ENCODE measurements around the gene GRIA3.

GRIA3 gene

DNA sequence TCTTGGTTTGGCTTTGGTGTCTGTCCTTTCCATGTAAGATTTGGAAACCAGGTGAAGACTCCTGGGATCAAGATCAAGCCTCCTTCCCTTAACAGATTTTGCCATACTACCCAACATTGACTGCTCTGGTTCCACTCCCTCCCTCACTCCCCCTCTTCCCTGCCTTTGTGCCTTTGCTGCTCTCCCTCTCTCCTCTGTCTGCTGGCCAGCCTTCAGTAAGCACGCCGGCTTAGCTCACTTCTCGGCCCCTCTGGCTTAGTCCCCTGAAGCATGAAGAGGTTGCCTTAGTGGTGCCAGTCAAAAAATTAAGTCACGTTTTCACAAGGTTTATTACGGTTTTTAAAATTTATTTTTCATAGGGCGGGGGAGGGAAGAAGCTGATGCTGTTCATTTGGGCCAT, 6.0 kb downstream of the GRIA3 start:
- no peak for FAIRE-seq
- no peak for DNase-seq (ENCODE audit: insufficient read length, low spot score)

GRCh38 chrX:123193101-123193500, 9.0 kb downstream of the GRIA3 start:
- DNase-seq (ENCODE audit: insufficient read length, low spot score) (no peak), FAIRE-seq (no peak)

DNA sequence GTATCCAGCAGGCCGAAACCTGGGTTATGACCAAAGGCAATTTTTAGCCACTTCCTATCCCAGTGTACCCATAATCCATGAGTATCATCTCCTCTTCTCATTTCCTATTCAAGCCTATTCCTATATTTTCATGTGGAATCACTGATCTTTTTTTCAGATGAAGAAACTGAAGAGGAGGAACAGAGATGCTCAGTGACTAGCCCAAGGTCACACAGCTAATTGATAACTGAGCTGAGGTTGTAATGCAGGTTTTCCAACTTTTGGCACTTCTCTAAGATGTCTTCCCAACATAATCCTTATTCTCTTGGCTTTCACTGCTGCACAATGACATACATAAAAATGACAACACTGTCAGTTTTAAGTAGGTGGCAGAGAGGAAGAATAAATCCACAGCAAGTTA, 15.3 kb downstream of the GRIA3 start:
- FAIRE-seq (no peak), DNase-seq (ENCODE audit: insufficient read length, low spot score) (no peak)

- no peak for FAIRE-seq
- DNase-seq (ENCODE audit: insufficient read length, low spot score): no peak
Measured at GRCh38 chrX:123201720-123202119, 17.6 kb downstream of the GRIA3 start.

DNA sequence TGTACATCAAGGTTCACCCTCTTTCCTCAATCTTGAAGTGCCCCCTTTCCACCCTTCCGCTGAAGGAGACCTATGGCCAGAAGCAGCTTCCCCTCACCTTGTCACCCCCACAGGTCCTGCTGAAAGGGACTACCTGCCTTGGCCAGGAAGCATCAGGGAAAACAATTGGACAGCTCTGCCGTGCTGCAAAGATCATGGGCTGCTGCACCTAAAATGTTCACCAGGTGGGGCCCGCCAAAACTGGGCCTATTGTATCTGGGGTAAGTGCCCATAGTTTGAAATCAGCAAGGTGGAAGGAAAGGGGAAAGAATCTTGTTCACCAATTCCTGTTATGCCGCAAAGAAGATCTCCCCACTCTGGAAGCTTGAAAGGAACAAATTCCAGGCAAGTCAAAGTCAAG, 18.4 kb downstream of the GRIA3 start:
- DNase-seq (ENCODE audit: insufficient read length, low spot score) (no peak), FAIRE-seq (no peak)

DNA sequence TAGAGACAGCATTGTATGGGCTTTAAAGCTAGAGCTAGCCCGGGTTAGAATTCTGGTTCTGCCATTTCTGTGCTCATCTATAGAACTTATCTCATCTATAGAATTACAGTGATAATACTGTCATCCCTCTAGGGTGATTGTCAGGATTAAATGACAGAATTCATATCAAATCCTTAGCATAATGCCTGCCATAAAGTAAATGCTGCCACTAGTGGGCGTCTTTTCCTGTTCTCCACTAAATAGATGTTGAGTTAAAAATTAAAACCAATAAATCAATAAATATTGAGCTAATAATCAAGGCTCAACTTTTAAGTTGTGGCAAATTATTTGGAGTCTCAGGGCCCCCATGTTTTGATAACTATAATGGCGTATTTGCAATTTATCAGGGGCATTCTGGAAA, 19.7 kb downstream of the GRIA3 start:
- no peak for FAIRE-seq
- DNase-seq (ENCODE audit: insufficient read length, low spot score): no peak

DNA sequence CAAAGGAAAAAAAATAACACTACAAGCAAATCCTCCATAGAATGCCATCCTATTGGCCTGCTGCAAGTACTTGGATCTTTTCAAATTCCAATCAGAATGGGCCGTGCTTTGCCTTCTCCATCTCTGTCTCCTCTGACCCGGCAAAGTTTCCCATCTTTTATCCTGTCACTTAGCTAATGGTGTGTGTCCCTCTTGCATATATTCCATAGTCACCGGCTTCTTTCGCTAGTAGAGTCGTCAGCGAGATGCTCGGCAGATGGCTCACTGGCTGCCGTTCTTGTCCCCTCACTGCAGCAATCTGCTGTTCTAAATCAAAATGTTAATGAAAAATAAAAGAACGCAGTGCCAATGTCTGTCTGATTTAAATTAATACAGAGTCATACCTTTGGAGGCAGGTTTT, 22.1 kb downstream of the GRIA3 start:
- DNase-seq (ENCODE audit: insufficient read length, low spot score) (no peak), FAIRE-seq (no peak)

DNA sequence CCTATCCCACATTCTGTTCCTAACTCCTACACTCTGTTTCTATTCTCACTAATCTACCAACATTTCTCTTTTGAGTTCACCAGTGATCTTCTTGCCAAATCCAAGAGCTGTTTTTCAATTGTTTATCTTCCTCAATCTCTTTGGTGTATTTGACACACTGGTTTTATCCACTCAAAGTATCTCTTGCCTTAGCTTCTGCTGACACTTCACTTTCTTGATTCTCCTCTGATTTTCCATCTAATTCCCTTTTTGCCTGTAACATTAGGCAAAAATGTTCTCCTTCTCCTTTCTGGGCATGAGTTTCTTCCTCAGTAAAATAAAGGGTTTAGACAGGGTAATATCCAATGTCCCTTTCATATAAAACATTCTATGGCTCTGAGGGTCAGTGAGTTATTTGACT, 26.2 kb downstream of the GRIA3 start:
- no peak for DNase-seq (ENCODE audit: insufficient read length, low spot score)
- FAIRE-seq: no peak

DNA sequence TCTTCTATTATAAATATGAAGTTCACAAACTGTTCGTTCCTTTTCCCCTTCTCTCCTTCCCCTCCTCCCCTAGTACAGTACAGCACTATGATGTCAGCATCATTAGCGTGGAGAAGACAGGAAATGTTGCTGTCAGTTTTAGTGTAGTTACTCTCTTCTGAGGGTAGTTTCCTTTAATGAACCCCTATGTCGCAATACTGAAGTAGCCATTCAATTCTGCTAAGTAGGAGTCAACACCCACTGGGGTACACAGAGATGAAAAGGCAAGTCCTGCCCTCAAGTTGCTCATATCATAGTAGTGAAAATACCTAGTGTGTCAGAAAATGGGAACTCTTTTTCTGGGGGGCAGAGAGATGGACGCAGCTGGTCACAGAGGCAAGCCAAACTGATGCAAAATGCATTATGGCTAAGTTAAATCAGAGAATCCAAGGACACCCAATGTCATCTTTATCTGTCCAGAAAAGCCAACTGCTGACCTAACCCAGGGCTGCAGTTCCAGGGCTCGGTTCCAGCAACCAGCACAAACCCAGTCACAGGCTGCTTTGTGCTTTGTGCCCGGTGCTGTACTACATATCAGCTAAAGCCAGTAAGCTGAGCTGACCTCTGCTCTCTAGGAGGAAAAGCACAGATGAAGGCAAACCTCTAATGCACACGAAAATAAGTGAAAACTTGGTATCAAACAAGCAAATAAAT, 31.5 kb downstream of the GRIA3 start:
- no peak for FAIRE-seq
- DNase-seq (ENCODE audit: insufficient read length, low spot score): no peak

DNA sequence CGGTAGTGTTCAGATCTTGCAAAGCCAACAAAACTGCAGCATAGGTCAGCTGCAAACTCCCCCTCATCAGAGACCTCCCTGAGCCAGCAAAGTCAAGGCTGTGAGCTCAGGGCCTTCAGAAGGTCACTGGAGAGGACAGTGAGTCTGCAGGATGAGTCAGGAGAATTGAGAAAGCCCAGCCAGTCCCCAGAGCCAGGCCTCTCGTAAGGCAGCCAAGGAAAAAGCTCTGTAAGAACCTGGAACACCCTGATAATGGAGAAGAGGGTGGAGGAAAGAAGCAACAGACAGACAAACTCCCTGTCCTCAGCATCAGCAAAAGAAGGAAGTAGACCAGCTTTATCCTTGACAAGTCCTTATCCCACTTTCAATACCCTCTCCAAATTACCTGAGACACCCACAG, 33.0 kb downstream of the GRIA3 start:
- FAIRE-seq: no peak
- no peak for DNase-seq (ENCODE audit: insufficient read length, low spot score)

GRCh38 chrX:123217728-123218127, 33.6 kb downstream of the GRIA3 start:
- DNase-seq (ENCODE audit: insufficient read length, low spot score) (no peak), FAIRE-seq (no peak)

DNA sequence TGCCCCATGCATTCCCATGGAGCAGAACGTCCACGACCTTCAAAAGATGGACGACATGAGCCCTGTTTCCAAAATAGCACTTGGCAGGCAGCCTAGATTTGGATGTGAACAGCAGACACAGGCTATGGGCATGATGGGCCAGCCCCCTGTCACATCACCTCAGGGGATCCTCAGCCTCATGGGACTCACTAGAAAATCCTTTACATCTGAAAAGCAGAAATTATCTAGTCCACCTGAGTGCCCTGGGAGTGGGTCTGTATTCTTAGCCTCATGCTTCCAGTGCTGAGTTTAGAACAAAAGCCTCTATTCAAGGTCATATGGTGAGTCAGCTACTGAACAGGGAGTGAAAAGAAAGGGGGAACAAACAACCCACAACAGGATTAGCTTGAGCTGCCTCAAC, 35.8 kb downstream of the GRIA3 start:
- FAIRE-seq: no peak
- DNase-seq (ENCODE audit: insufficient read length, low spot score): no peak

DNA sequence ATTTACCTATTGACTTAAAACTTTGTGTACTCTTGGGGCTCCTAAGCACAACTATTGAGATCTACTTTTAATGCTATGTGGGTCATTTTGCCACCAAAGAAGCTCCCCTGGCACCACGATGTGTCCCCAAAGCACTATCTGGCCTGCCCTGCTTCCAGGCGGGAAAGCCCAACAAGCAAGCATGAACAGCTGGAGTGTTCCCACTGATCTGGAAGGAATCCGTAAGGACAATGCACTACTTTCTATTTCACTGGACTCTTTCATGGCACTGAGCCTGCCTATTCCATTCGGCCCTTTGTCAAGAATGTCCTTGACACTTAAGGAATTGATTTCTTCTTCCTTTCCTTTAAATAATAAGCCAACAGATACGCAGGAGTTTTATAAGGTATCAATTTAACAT, 38.8 kb downstream of the GRIA3 start:
- FAIRE-seq: no peak
- DNase-seq (ENCODE audit: insufficient read length, low spot score): no peak

GRCh38 chrX:123223409-123223808, 39.3 kb downstream of the GRIA3 start:
- DNase-seq (ENCODE audit: insufficient read length, low spot score) (no peak), FAIRE-seq (no peak)

- no peak for FAIRE-seq
Measured at GRCh38 chrX:123223859-123224258, 39.8 kb downstream of the GRIA3 start.

DNA sequence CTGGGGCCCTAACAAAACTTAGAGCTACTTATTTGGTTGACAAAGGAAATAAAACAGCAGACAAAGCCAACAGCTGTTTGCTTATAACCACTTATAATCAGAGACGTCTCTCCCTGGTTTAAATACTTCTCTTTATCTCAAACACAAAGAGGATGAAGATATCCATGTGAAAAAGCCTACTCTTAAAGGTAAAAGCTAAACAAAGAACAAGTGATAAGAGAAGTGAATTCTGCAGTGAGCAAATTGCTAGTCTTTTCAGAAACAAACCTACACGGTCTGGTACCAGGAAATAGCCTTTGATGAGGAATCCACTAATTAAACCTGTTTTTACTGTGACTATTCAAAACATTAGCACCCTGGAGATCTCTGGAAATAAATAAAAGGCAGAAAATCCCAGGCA, 46.7 kb downstream of the GRIA3 start:
- DNase-seq (ENCODE audit: insufficient read length, low spot score): no peak
- no peak for FAIRE-seq

More at GRCh38 chrX:123223859-123224258, 39.8 kb downstream of the GRIA3 start:
- DNase-seq (ENCODE audit: insufficient read length, low spot score): no peak

DNA sequence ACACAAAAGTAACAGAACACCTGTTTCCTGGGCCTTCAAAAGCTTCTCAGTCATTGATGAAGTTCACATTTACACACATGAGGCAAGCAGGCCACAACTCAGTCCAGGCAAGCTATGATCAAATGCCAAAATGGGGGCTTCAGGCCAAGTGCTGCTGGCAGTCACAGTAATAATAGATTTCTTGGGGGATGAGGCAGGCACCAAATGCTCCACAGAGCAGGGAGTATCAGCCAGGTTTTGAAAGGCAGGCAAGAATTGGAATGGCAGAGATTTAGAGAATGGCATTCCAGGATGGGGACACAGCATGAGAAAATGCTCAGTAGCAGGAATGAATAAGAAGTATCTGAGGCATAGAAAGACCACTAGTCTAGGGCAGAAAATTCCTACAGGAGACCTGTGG, 52.8 kb downstream of the GRIA3 start:
- DNase-seq (ENCODE audit: insufficient read length, low spot score) (no peak), FAIRE-seq (no peak)

DNA sequence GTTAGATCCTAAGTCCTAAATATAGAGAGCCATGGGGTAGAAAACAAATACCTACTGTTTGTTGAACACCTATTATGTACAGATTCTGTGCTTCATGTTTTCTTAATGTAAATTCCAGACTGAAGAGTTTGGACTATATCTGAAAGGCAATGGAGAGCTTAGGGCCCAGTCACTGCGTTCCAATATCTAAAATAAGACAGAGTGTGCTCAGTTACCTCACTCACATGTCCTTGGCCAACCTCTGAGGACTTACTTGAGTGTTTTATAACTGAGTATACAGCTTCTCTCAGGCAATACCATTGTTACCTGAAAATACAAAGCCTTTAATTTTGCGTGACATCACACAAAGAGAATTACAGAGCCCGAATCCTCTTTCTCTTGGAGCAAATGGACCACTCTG, 53.2 kb downstream of the GRIA3 start:
- no peak for DNase-seq (ENCODE audit: insufficient read length, low spot score)
- no peak for FAIRE-seq

GRCh38 chrX:123254457-123254856, 70.4 kb downstream of the GRIA3 start:
- DNase-seq (ENCODE audit: insufficient read length, low spot score) (no peak), FAIRE-seq (no peak)

DNA sequence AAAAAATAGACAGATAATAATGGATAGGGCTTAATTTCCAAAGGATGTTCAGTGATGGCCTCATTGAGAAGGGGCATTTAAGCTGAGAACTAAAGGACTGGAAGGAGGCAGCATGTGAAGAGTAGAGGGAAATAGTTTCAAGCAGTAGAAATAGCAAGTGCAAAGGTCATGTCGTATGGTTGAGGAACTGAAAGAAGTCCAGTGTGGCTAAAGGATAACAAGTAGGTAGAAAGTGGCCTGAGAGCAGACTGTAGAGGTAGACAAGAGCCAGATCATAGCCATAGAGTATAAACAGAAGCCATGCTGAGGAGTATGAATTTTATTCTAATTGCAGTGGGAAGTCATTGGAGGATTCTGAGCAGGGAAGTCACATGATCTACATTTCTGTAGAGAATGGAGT, 72.3 kb downstream of the GRIA3 start:
- FAIRE-seq (no peak), DNase-seq (ENCODE audit: insufficient read length, low spot score) (no peak)

GRCh38 chrX:123260920-123261418, 76.9 kb downstream of the GRIA3 start:
- FAIRE-seq: no peak
- no peak for DNase-seq (ENCODE audit: insufficient read length, low spot score)

GRCh38 chrX:123263270-123263669, 79.2 kb downstream of the GRIA3 start:
- no peak for FAIRE-seq
- no peak for DNase-seq (ENCODE audit: insufficient read length, low spot score)

DNA sequence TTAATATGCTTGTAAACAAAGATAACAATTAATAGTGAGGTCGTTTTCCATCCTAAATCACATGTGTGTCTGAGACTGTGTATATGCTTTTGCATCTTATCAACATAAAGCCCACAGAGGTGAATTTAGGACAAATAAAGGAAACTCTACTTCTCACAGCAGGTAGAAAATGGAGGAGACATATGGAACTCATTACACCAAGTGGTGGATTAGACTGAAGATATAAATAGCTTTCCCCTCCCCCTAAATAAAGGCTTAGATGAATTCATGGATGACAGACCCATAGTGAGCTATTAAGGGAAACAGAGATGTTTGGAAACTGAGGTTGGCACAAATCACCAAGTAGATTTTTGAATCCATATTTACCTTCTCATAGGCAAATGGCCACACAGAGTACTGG, 79.7 kb downstream of the GRIA3 start:
- no peak for FAIRE-seq
- DNase-seq (ENCODE audit: insufficient read length, low spot score): no peak

Measured in HTR-8/SVneo (cell line).